Lower leg skin (tissue), 4 donors: Measurements from ENCODE around the gene MPZL1. TPM values are rescaled to one million over a fixed set of nuclear protein-coding genes. Genes with fewer than 3 reads are reported as not detected.
A peak's percentile ranks its signal among the peaks of the same experiment; 100 is the strongest.

Experiments
- DNase-seq, 2 donors: peaks; one replicate each; pipeline ENCODE4 v3.0.0-alpha.2; 2019; ENCODE audit warnings: low spot score in 2 of 2
- H3K4me3 ChIP-seq: fragments of 200-600 bp; sonication (generic); 2 replicates; pipeline ENCODE4 v1.5.1; 2017; ENCODE audit warnings: mild to moderate bottlenecking, low read depth; ENCODE audit not compliant: poor library complexity, severe bottlenecking
- POLR2A ChIP-seq, 2 donors: fragments of 450-650 bp; IDR thresholded peaks; one replicate each; pipeline ENCODE4 v1.6.1; 2016 to 2017; ENCODE audit warnings: antibody characterized with exemption in 2 of 2, mild to moderate bottlenecking in 1 of 2, moderate library complexity in 1 of 2
- WGBS, 2 donors: methylation state at CpG; one replicate each; pipeline ENCODE4 v1.1.5; 2018; 5-methylcytosine and 5-hydroxymethylcytosine counted together
- intact Hi-C: fragments of 100-400 bp; cut with DNase I; formaldehyde crosslinking; loops from one replicate; pipeline ENCODE4 v1.15.0; 2023; ENCODE audit warnings: low total_unique reads
- total RNA-seq, 4 donors: library from RNA; depleted of rRNA; stranded (reverse); fragments of >200 nt; gene quantifications; one replicate each; pipeline ENCODE4 v1.1.0, GENCODE V29; 2016
- TF ChIP-seq, protein P1 (sequence below), 3 donors: fragments of 450-650 bp; IDR thresholded peaks; one replicate each; pipeline ENCODE4 v1.5.1; 2016; ENCODE audit warnings: antibody characterized with exemption in 3 of 3, mild to moderate bottlenecking in 3 of 3, moderate library complexity in 2 of 3

MPZL1 gene
- total RNA-seq, 4 donors from 2014 or later: 24.9 to 54.6 (median 30.9) TPM

DNA sequence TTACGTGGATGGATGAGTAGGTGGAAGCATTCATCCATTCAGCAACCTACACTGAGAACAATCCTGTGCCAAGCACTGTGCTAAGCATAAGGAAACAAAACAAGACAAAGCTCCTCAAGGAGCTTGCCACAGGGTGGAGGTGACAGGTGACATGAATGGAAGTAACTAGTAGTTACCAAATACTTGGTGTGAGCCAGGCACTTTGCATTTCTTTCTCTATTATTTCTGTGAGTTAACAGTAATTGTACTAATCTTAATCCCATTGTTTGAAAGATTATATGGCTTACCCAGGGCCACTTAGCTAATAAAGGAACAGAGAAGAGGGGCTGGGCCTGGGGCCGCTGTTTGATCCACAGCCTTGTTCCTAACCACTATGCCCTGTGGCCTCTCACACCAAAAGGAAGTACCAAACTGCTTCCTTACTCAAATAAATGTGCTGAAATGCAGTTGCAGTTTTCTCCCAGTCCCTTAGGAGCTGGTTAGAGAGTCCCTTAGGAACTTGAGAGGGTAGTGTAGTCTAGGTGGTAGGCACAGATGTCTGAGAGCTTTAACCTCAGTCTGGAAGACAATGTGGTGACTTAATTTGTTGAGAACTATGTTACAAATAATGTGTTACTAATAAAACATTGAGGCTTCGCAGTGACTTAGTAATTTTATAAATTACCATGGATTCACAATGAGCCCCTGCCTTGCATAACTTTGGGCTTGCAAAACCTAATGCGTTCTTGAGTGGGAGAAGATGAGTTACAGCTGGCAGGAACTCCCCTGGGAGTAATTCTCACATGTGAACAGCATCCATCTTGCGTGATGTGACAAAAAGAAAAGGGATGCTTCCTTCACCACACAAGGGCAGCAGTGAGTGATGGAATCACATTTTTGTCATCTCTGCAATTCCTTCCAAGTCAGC lies 69.8 kb downstream of the MPZL1 start:
- no peak for TF ChIP-seq POLR2A (IDR thresholded peaks at IDR 0.05)
- TF ChIP-seq, protein P1, sequence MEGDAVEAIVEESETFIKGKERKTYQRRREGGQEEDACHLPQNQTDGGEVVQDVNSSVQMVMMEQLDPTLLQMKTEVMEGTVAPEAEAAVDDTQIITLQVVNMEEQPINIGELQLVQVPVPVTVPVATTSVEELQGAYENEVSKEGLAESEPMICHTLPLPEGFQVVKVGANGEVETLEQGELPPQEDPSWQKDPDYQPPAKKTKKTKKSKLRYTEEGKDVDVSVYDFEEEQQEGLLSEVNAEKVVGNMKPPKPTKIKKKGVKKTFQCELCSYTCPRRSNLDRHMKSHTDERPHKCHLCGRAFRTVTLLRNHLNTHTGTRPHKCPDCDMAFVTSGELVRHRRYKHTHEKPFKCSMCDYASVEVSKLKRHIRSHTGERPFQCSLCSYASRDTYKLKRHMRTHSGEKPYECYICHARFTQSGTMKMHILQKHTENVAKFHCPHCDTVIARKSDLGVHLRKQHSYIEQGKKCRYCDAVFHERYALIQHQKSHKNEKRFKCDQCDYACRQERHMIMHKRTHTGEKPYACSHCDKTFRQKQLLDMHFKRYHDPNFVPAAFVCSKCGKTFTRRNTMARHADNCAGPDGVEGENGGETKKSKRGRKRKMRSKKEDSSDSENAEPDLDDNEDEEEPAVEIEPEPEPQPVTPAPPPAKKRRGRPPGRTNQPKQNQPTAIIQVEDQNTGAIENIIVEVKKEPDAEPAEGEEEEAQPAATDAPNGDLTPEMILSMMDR (IDR thresholded peaks at IDR 0.05): no peak
- intact Hi-C loops: no loop called here
- peak in 1 of 2 donors; percentile 76 for DNase-seq

DNA sequence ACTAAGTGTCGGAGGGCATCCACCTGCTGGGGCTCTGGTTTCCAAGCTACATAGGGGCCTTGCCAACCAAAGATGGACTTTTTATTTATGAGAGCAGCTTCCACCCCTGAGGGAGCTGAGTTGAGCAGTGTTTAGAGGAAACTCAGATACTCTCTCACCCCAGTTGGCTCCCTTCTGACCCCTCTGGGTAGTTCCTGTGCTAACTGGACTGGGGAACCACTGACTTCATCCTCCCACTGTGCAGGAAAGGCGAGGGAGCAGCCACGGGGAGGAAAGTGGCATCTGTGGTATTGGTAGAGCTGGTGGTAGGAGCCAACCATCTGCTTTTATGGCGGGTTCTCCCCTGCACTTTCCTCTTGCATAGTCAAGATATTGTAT lies 70.4 kb downstream of the MPZL1 start:
- TF ChIP-seq, protein P1 (IDR thresholded peaks at IDR 0.05): no peak
- TF ChIP-seq POLR2A (IDR thresholded peaks at IDR 0.05): no peak
- intact Hi-C loops: no loop called here
- no peak overlapping the region for H3K4me3 ChIP-seq
- 61 to 78% methylated on average over 4 of the region's 4 CpGs for WGBS, 2 donors
- no peak for DNase-seq

More for the DNA sequence above, 69.8 kb downstream of the MPZL1 start:
- no peak overlapping the region for H3K4me3 ChIP-seq
- 54 to 60% methylated on average over 5 of the region's 5 CpGs for WGBS, 2 donors

DNA sequence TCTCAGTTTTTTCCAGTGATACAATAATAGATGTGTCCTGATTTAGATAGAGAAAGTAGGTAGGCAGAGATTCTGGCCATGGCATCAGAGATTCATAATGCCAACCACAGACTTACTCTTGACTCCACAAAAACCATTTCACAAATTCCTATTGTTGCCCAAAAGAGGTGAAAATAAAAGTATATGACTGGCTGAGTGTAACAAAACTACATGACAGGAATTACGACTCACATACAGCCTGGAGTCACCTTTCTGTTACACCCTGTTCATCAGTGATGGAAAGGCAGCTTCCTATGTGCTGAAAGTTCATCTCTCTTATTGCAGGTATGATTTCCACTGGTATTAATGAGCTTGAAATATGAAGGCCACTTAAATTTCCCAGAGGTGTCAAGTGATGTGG lies 72.3 kb downstream of the MPZL1 start:
- no peak overlapping the region for H3K4me3 ChIP-seq
- intact Hi-C loops: no loop called here
- 76 to 82% methylated on average over 1 of the region's 1 CpG for WGBS, 2 donors
- TF ChIP-seq, protein P1 (IDR thresholded peaks at IDR 0.05): no peak
- no peak for TF ChIP-seq POLR2A (IDR thresholded peaks at IDR 0.05)
- DNase-seq: no peak

DNA sequence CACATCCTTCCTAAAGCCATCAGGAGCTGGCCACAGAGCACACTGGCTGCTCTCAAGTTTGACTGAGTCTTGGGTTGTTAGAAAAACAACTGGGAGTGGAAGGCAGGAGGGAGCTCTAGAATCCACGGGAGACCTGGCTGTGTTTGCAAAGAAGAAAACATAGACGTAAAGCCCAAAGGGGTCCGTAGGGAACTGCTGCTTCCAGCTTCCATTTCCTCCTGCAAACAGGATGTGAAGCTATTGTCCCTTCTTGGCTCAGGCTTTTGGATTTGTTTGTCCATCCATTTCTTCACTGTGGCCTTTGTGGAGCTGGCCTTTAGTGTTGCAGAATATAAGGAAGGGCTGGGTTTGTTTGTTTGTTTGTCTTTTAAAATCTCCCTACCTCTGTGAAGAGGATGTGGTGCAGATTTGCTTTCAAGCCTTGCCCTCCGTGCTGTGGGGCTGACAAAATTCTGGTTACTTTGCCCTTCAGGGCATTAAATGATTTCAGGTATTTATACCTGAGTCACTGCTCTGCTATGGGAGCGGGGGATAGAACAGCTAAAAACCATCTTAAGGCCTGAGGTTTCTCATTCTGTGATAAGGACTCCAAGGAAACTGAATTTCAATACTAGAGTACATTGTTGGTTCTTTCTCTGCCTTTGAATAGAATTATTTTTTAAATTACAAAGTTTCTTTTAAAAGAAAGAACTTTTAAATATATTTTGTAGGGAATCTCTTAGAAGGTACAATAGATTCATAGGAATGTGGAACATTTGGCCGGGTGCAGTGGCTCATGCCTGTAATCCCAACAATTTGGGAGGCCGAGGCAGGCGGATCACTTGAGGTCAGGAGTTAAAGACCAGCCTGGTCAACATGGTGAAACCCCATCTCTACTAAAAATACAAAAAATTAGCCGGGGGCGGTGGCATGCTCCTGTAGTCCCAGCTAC lies 74.3 kb downstream of the MPZL1 start:
- DNase-seq: no peak
- 50 to 57% methylated on average over 10 of the region's 10 CpGs for WGBS, 2 donors
- no peak for TF ChIP-seq POLR2A (IDR thresholded peaks at IDR 0.05)
- TF ChIP-seq, protein P1 (IDR thresholded peaks at IDR 0.05): no peak
- H3K4me3 ChIP-seq: no peak overlapping the region
- intact Hi-C loops: no loop called here

DNA sequence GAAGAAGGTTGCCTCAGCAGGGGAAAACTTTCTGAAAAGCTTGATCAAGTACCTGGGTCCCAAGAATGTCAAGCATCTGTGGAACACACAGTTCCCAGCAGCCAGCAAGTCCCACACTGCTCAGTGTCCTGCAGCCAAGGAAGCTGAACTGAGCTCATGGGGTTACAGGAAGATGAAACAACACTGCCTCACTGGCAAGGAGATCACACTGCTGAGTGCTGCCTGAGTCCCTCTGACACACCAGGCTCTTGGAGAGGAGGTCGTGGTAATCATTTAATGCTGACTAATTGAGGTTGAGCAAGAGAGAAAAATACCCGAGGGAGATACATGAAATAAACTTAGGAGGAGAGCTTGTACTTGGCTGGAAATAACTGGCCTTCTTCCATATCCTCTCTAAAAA lies 75.2 kb downstream of the MPZL1 start:
- peak; percentile 85 to 90 for DNase-seq
- H3K4me3 ChIP-seq: no peak overlapping the region
- no peak for TF ChIP-seq POLR2A (IDR thresholded peaks at IDR 0.05)
- TF ChIP-seq, protein P1 (IDR thresholded peaks at IDR 0.05): no peak
- intact Hi-C loops: no loop called here
- WGBS, 2 donors: 3 to 8% methylated on average over 2 of the region's 2 CpGs
